Hindlimb muscle (tissue), 1 donor: ENCODE data around the gene CHAD. TPM values are rescaled to one million over a fixed set of nuclear protein-coding genes. Genes with fewer than 3 reads are reported as not detected.
"Not testable (repeated sequence)": the region's sequence is repeated elsewhere in the genome, so short reads cannot be mapped to it uniquely, and the experiment has no call there.

Experiments used
- DNase-seq: peaks from one replicate; pipeline ENCODE4 v3.0.0-alpha.2; 2013
- polyA plus RNA-seq: library from polyadenylated mRNA; unstranded; fragments of 120-200 nt; gene quantifications from one replicate; pipeline ENCODE4 v1.2.1, GENCODE V29; 2013; ENCODE audit not compliant: insufficient read length

Gene CHAD
- polyA plus RNA-seq, 1 donor: 4.4 TPM

- DNase-seq: no peak
These were observed 25.1 kb upstream of the CHAD start for GRCh38 chr17:50493744-50494143.

GRCh38 chr17:50492214-50492613 is 23.5 kb upstream of the CHAD start:
- no peak for DNase-seq

- DNase-seq: no peak
These were observed 22.8 kb upstream of the CHAD start for GRCh38 chr17:50491505-50491904.

- DNase-seq: no peak
These were observed 20.2 kb upstream of the CHAD start for GRCh38 chr17:50488880-50489279.

GRCh38 chr17:50487213-50488096 is 18.8 kb upstream of the CHAD start:
- DNase-seq: no peak

GRCh38 chr17:50484386-50485155 is 15.9 kb upstream of the CHAD start:
- no peak for DNase-seq

- DNase-seq: no peak
These were observed 14.6 kb upstream of the CHAD start for GRCh38 chr17:50483266-50483665.

GRCh38 chr17:50482516-50482915 is 13.8 kb upstream of the CHAD start:
- DNase-seq: peak; percentile 82

GRCh38 chr17:50482110-50482509 is 13.4 kb upstream of the CHAD start:
- DNase-seq: no peak

- DNase-seq: no peak
These were observed 13.0 kb upstream of the CHAD start for GRCh38 chr17:50481648-50482047.

- DNase-seq: no peak
These were observed 12.3 kb upstream of the CHAD start for GRCh38 chr17:50480854-50481490.

- DNase-seq: no peak
These were observed 11.6 kb upstream of the CHAD start for GRCh38 chr17:50480142-50480764.

- peak; percentile 56 for DNase-seq
These were observed 11.0 kb upstream of the CHAD start for GRCh38 chr17:50479522-50480141.

GRCh38 chr17:50478391-50479381 is 10.0 kb upstream of the CHAD start, which contains the start of gene RSAD1:
RSAD1 (plus strand) TSS chr17:50478860; CDS start chr17:50478885, 25 bp downstream.
- peak; percentile 90 for DNase-seq

- no peak for DNase-seq
These were observed 9.3 kb upstream of the CHAD start for GRCh38 chr17:50477976-50478375.

GRCh38 chr17:50476545-50477315 is 8.1 kb upstream of the CHAD start:
- DNase-seq: no peak

- not testable (repeated sequence) for DNase-seq
These were observed 7.3 kb upstream of the CHAD start for GRCh38 chr17:50475775-50476544.

GRCh38 chr17:50475362-50475761 is 6.7 kb upstream of the CHAD start:
- DNase-seq: no peak

GRCh38 chr17:50474523-50474922 is 5.8 kb upstream of the CHAD start:
- no peak for DNase-seq
